Stomach (tissue), 4 donors: Measurements from ENCODE around the gene PRKN.

Experiments
- POLR2A ChIP-seq, 4 donors: fragments of 450-650 bp; IDR thresholded peaks; one replicate each; pipeline ENCODE4 v1.6.1; 2016; ENCODE audit warnings: antibody characterized with exemption in 4 of 4, control low read depth in 2 of 4, mild to moderate bottlenecking in 1 of 4, moderate library complexity in 1 of 4
- POLR2AphosphoS5 ChIP-seq, 3 donors: sonication (generic); formaldehyde crosslinking; IDR thresholded peaks; one replicate each; pipeline ENCODE4 v1.6.1; 2016; ENCODE audit warnings: antibody characterized with exemption in 3 of 3
- TF ChIP-seq, protein P1 (sequence below), 7 experiments: fragments of 450-650 bp in 4 of 7; fragments of 200-600 bp in 3 of 7; sonication (generic) in 3 of 7; IDR thresholded peaks; one replicate each; pipeline ENCODE4 v1.5.1; 2016 to 2019; ENCODE audit warnings: antibody characterized with exemption in 7 of 7, control low read depth in 2 of 7, mild to moderate bottlenecking in 1 of 7

DNA sequence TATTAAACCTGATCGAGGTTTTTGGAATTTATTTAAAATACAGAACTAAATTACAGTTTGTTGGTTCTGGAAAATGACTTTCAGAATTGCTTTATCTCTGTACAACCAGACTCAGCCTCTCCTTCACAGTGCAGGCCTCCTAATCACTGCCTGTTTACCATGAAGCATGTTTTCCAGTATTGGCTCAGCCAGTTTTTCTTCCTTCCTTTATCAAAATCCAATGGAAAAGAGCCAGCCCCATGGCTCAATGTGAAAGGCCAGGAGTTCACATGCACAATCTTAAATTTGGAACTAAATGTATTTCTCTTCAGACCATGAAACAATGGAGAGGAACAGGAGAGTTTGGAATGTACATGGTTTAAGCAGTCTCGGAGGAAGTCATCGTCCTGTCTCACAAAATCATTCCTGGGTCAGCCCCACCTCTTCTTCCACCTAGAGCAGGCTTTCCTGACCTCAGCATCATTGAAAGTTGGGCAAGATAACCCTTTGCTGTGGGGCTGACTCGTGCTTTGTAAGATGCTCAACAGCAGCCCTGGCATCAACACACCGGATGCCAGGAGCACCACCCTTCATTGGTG is 772.8 kb downstream of the PRKN start:
- TF ChIP-seq, protein P1, sequence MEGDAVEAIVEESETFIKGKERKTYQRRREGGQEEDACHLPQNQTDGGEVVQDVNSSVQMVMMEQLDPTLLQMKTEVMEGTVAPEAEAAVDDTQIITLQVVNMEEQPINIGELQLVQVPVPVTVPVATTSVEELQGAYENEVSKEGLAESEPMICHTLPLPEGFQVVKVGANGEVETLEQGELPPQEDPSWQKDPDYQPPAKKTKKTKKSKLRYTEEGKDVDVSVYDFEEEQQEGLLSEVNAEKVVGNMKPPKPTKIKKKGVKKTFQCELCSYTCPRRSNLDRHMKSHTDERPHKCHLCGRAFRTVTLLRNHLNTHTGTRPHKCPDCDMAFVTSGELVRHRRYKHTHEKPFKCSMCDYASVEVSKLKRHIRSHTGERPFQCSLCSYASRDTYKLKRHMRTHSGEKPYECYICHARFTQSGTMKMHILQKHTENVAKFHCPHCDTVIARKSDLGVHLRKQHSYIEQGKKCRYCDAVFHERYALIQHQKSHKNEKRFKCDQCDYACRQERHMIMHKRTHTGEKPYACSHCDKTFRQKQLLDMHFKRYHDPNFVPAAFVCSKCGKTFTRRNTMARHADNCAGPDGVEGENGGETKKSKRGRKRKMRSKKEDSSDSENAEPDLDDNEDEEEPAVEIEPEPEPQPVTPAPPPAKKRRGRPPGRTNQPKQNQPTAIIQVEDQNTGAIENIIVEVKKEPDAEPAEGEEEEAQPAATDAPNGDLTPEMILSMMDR (IDR thresholded peaks at IDR 0.05) = no peak
- TF ChIP-seq POLR2AphosphoS5 (IDR thresholded peaks at IDR 0.05) (peak in 1 of 3 donors; percentile 28), POLR2A (IDR thresholded peaks at IDR 0.05) (no peak)
